H1 (cell line): ENCODE results near the gene ANO6. TPM values are rescaled to one million over a fixed set of nuclear protein-coding genes. Genes with fewer than 3 reads are reported as not detected.

Source experiments
- CTCF ChIA-PET: fragments of 300-600 bp; sonication (Branson Sonifier 250); formaldehyde crosslinking; loops from one replicate; lab custom pipeline; 2021; ENCODE audit not compliant: partially characterized antibody; lab: Charles Lee
- POLR2A ChIA-PET: fragments of 300-600 bp; sonication (Branson Sonifier 250); formaldehyde crosslinking; loops from one replicate; lab custom pipeline; 2021; ENCODE audit warnings: inconsistent platforms; ENCODE audit not compliant: partially characterized antibody; lab: Charles Lee
- DNase-seq, 2 experiments: peaks; one replicate each; pipeline versions ENCODE4 v3.0.0 to v3.0.0-alpha.2; 2010 to 2022; ENCODE audit warnings: low spot score in 2 of 2, low read depth in 1 of 2, mixed read lengths in 1 of 2
- FAIRE-seq: peaks from 2 replicates; lab custom pipeline; 2011; peaks lifted over from hg19 to GRCh38; lab: Jason Lieb, UNC
- H2AFZ ChIP-seq: 2 replicates; pipeline ENCODE4 v1.8.1; 2012; ENCODE audit warnings: low read length, inconsistent platforms
- H2AK5ac ChIP-seq: 2 replicates; pipeline ENCODE4 v1.6.1; 2013; ENCODE audit warnings: low read depth, low read length
- H2BK120ac ChIP-seq: replicated peaks from 2 replicates; pipeline ENCODE3; 2013; ENCODE audit warnings: low read depth, low read length, inconsistent platforms
- H2BK12ac ChIP-seq: 2 replicates; pipeline ENCODE4 v1.6.1; 2013; ENCODE audit warnings: low read depth, low read length
- H2BK15ac ChIP-seq: 2 replicates; pipeline ENCODE4 v1.6.1; 2013; ENCODE audit warnings: low read length
- H2BK20ac ChIP-seq: 2 replicates; pipeline ENCODE4 v1.6.1; 2013; ENCODE audit warnings: low read length
- H2BK5ac ChIP-seq: 2 replicates; pipeline ENCODE4 v1.6.1; 2013; ENCODE audit warnings: low read depth, low read length
- H3K14ac ChIP-seq: 2 replicates; pipeline ENCODE4 v1.6.1; 2013; ENCODE audit warnings: inconsistent platforms; ENCODE audit not compliant: insufficient read length
- H3K18ac ChIP-seq: 2 replicates; pipeline ENCODE4 v1.6.1; 2013; ENCODE audit warnings: low read length; ENCODE audit errors: extremely low read depth
- H3K23ac ChIP-seq: 2 replicates; pipeline ENCODE4 v1.6.1; 2013; ENCODE audit warnings: inconsistent platforms; ENCODE audit not compliant: insufficient read length
- H3K23me2 ChIP-seq: 2 replicates; pipeline ENCODE4 v1.6.1; 2013; ENCODE audit warnings: low read depth, low read length
- H3K27ac ChIP-seq: 2 replicates; pipeline ENCODE4 v1.6.1; 2011; ENCODE audit warnings: low read depth, low read length, inconsistent platforms
- H3K27me3 ChIP-seq, 4 experiments: replicated peaks in 1 of 4; 1 replicate in 1 of 4; 2 replicates in 3 of 4; pipeline versions ENCODE4 v1.6.1 to v1.8.1; 2011 to 2013; ENCODE audit warnings: low read length in 3 of 4, mild to moderate bottlenecking in 3 of 4, inconsistent platforms in 2 of 4, mixed read lengths in 2 of 4, moderate library complexity in 1 of 4; ENCODE audit not compliant: control insufficient read depth in 3 of 4, insufficient read depth in 3 of 4; ENCODE audit errors: extremely low read depth in 1 of 4
- H3K36me3 ChIP-seq, 4 experiments: 2 replicates each; pipeline versions ENCODE4 v1.6.1 to v1.8.1; 2011 to 2013; ENCODE audit warnings: mild to moderate bottlenecking in 4 of 4, low read length in 3 of 4, moderate library complexity in 2 of 4, control low read depth in 1 of 4, inconsistent platforms in 1 of 4; ENCODE audit not compliant: insufficient read depth in 4 of 4, control insufficient read depth in 2 of 4
- H3K4ac ChIP-seq: replicated peaks from 2 replicates; pipeline ENCODE3; 2013; ENCODE audit warnings: low read length, low read depth, mixed read lengths, inconsistent platforms; ENCODE audit not compliant: insufficient read length
- H3K4me1 ChIP-seq, 4 experiments: replicated peaks in 1 of 4; 1 replicate in 1 of 4; 2 replicates in 3 of 4; pipeline versions ENCODE4 v1.6.1 to v1.8.1; 2011 to 2013; ENCODE audit warnings: low read length in 3 of 4, inconsistent platforms in 2 of 4, mixed read lengths in 1 of 4; ENCODE audit not compliant: insufficient read depth in 4 of 4, control insufficient read depth in 3 of 4
- H3K4me2 ChIP-seq, 2 experiments: 2 replicates each; pipeline versions ENCODE4 v1.6.1 to v1.8.1; 2011 to 2013; ENCODE audit warnings: low read depth in 2 of 2, low read length in 2 of 2, control low read depth in 1 of 2, inconsistent platforms in 1 of 2, mild to moderate bottlenecking in 1 of 2; ENCODE audit not compliant: insufficient read depth in 1 of 2
- H3K4me3 ChIP-seq, 4 experiments: fragments of 200-600, 300-600 bp in 1 of 4; sonication (generic), shearing (Covaris generic), sonication (Bioruptor Twin) in 1 of 4; 2 replicates each; pipeline versions ENCODE4 v1.5.1 to v1.8.1; 2011 to 2016; ENCODE audit warnings: low read length in 4 of 4, low read depth in 3 of 4, control low read depth in 2 of 4, inconsistent platforms in 2 of 4, mild to moderate bottlenecking in 2 of 4, mixed read lengths in 1 of 4, moderate library complexity in 1 of 4; ENCODE audit not compliant: insufficient read depth in 2 of 4; ENCODE audit errors: extremely low read depth in 1 of 4
- H3K56ac ChIP-seq: replicated peaks from 2 replicates; pipeline ENCODE3; 2013; ENCODE audit warnings: low read depth, mild to moderate bottlenecking, mixed read lengths, low read length, inconsistent platforms; ENCODE audit not compliant: insufficient read length
- H3K79me1 ChIP-seq: 2 replicates; pipeline ENCODE4 v1.6.1; 2013; ENCODE audit warnings: low read depth, low read length, control low read depth
- H3K79me2 ChIP-seq, 2 experiments: 2 replicates each; pipeline versions ENCODE4 v1.6.1 to v1.8.1; 2012 to 2013; ENCODE audit warnings: low read length in 2 of 2, mild to moderate bottlenecking in 2 of 2, inconsistent platforms in 1 of 2; ENCODE audit not compliant: insufficient read depth in 2 of 2, control insufficient read depth in 1 of 2
- H3K9ac ChIP-seq, 4 experiments: replicated peaks in 1 of 4; 1 replicate in 1 of 4; 2 replicates in 3 of 4; pipeline versions ENCODE4 v1.6.1 to v1.8.1; 2011 to 2013; ENCODE audit warnings: low read depth in 3 of 4, low read length in 3 of 4, control low read depth in 2 of 4, mild to moderate bottlenecking in 2 of 4, moderate library complexity in 2 of 4, inconsistent platforms in 1 of 4; ENCODE audit errors: extremely low read depth in 1 of 4
- H3K9me3 ChIP-seq, 2 experiments: 2 replicates each; pipeline versions ENCODE4 v1.6.1 to v1.8.1; 2012 to 2013; ENCODE audit warnings: mild to moderate bottlenecking in 2 of 2, moderate library complexity in 2 of 2, control low read depth in 1 of 2, inconsistent platforms in 1 of 2, low read depth in 1 of 2, low read length in 1 of 2, mixed read lengths in 1 of 2; ENCODE audit not compliant: insufficient read depth in 2 of 2
- H4K20me1 ChIP-seq, 2 experiments: replicated peaks in 1 of 2; 2 replicates each; pipeline versions ENCODE3 to v1.8.1; 2011 to 2013; ENCODE audit warnings: inconsistent platforms in 2 of 2, low read length in 2 of 2, mild to moderate bottlenecking in 1 of 2; ENCODE audit not compliant: insufficient read depth in 2 of 2, control insufficient read depth in 1 of 2
- H4K5ac ChIP-seq: 2 replicates; pipeline ENCODE4 v1.6.1; 2013; ENCODE audit warnings: low read length, low read depth, mixed read lengths, inconsistent platforms; ENCODE audit not compliant: insufficient read length
- H4K8ac ChIP-seq: 2 replicates; pipeline ENCODE4 v1.8.0; 2013; ENCODE audit warnings: mild to moderate bottlenecking, moderate library complexity, low read length, inconsistent platforms; ENCODE audit not compliant: insufficient read depth; ENCODE audit errors: extremely low read depth
- H4K91ac ChIP-seq: replicated peaks from 2 replicates; pipeline ENCODE3; 2013; ENCODE audit warnings: low read length, mixed read lengths, inconsistent platforms; ENCODE audit not compliant: insufficient read length
- ASH2L ChIP-seq: fragments of 200-600, 300-600 bp; sonication (generic); IDR thresholded peaks from one replicate; pipeline ENCODE4 v1.7.1; 2017; ENCODE audit warnings: low read length
- BRCA1 ChIP-seq: IDR thresholded peaks from 2 replicates; pipeline ENCODE4 v1.6.1; 2012; ENCODE audit warnings: low read depth, low read length, improper control_type of control experiment
- CEBPB ChIP-seq: IDR thresholded peaks from 2 replicates; pipeline ENCODE4 v1.6.1; 2012; ENCODE audit warnings: low read depth, low read length
- CHD1 ChIP-seq: IDR thresholded peaks from 2 replicates; pipeline ENCODE4 v1.6.1; 2012; ENCODE audit warnings: low read depth, low read length, improper control_type of control experiment
- EGR1 ChIP-seq: IDR thresholded peaks from 2 replicates; pipeline ENCODE4 v1.6.1; 2011; ENCODE audit warnings: low read depth, low read length, borderline replicate concordance
- GABPA ChIP-seq: IDR thresholded peaks from 2 replicates; pipeline ENCODE4 v1.6.1; 2011; ENCODE audit warnings: mild to moderate bottlenecking, low read length, moderate library complexity, borderline replicate concordance; ENCODE audit not compliant: insufficient read depth
- HDAC2 ChIP-seq, 2 experiments: fragments of 300-600 bp in 1 of 2; sonication (generic) in 1 of 2; IDR thresholded peaks; 2 replicates each; pipeline ENCODE4 v1.6.1; 2011 to 2012; ENCODE audit warnings: low read depth in 2 of 2, low read length in 2 of 2, mild to moderate bottlenecking in 2 of 2, moderate library complexity in 2 of 2, borderline replicate concordance in 1 of 2, inconsistent platforms in 1 of 2
- HDAC6 ChIP-seq: IDR thresholded peaks from one replicate; pipeline ENCODE4 v1.7.1; 2012; ENCODE audit warnings: low read depth, mild to moderate bottlenecking, inconsistent platforms, low read length, moderate library complexity
- MAX ChIP-seq: IDR thresholded peaks from 2 replicates; pipeline ENCODE4 v1.6.1; 2012; ENCODE audit warnings: inconsistent platforms
- POLR2A ChIP-seq, 2 experiments: IDR thresholded peaks; 1 replicate in 1 of 2; 2 replicates in 1 of 2; pipeline ENCODE4 v1.6.1; 2011; ENCODE audit warnings: low read depth in 2 of 2, low read length in 2 of 2, mild to moderate bottlenecking in 2 of 2; ENCODE audit errors: control extremely low read depth in 1 of 2
- POLR2AphosphoS5 ChIP-seq: IDR thresholded peaks from 2 replicates; pipeline ENCODE4 v1.6.1; 2011; ENCODE audit warnings: low read depth, low read length
- RBBP5 ChIP-seq: IDR thresholded peaks from 2 replicates; pipeline ENCODE4 v1.7.1; 2012; ENCODE audit warnings: low read depth, mild to moderate bottlenecking, inconsistent platforms, low read length, moderate library complexity, borderline replicate concordance
- RNF2 ChIP-seq: fragments of 200-900, 300-1000 bp; sonication (generic); IDR thresholded peaks from 2 replicates; pipeline ENCODE4 v1.7.1; 2016; ENCODE audit warnings: borderline replicate concordance, low read depth, mild to moderate bottlenecking, antibody characterized with exemption, low read length; ENCODE audit not compliant: poor library complexity, severe bottlenecking; ENCODE audit errors: missing control alignments
- SUZ12 ChIP-seq: fragments of 200-600 bp; sonication (generic); IDR thresholded peaks from 2 replicates; pipeline ENCODE4 v1.6.1; 2012; ENCODE audit warnings: mild to moderate bottlenecking, inconsistent platforms, low read length, moderate library complexity, mixed read lengths
- YY1 ChIP-seq: IDR thresholded peaks from 2 replicates; pipeline ENCODE4 v1.6.1; 2011; ENCODE audit warnings: low read depth, mild to moderate bottlenecking, low read length
- WGBS, 2 experiments: shearing (Covaris generic) in 1 of 2; methylation state at CpG; one replicate each; pipeline versions ENCODE4 v1.1.6 to v1.1.7; 2013 to 2015; ENCODE audit warnings: low lambda C conversion rate in 2 of 2, mixed read lengths in 2 of 2, inconsistent platforms in 1 of 2, low coverage in 1 of 2, missing lambda C conversion rate in 1 of 2; ENCODE audit not compliant: insufficient replicate concordance in 2 of 2, insufficient coverage in 1 of 2, insufficient read length in 1 of 2; ENCODE audit errors: extremely low coverage in 1 of 2, missing lambda C conversion rate in 1 of 2; 5-methylcytosine and 5-hydroxymethylcytosine counted together
- polyA plus RNA-seq, 7 experiments: library from polyadenylated mRNA; depleted of rRNA in 3 of 7; stranded (reverse) in 5 of 7; unstranded in 2 of 7; fragments of >200 nt in 5 of 7; fragments of 200-250 nt in 2 of 7; gene quantifications; 1 replicate in 5 of 7; 2 replicates in 1 of 7; 4 replicates in 1 of 7; pipeline versions ENCODE4 v1.2.1 to v1.2.3, GENCODE V29; 2011 to 2013; ENCODE audit warnings: missing spikeins in 2 of 7, mixed read lengths in 2 of 7
- total RNA-seq: library from RNA; stranded (reverse); fragmentation: NEBNext Ultra II Directional; extraction: Animal tissue kit (Norgen Biotek cat#: 25700); gene quantifications from 2 replicates; pipeline ENCODE4 v1.2.1, GENCODE V29; 2021

ANO6 gene
- total and polyA plus RNA-seq, 2 of the 8 experiments (the other 6 are each of a cell fraction or from before 2014, with no cell fraction given), result 15.1 to 39.7 TPM

- H2BK12ac ChIP-seq, result no peak overlapping the region
- H3K36me3 ChIP-seq, result peaks cover 3 to 13% (median 5%) of the 10 kb centered on the region in 4 experiments; a peak in 6 of 8 replicates
- H3K14ac ChIP-seq, result no peak overlapping the region
- no peak overlapping the region for H2BK120ac ChIP-seq
- no peak overlapping the region for H3K18ac ChIP-seq
- no peak overlapping the region for H3K4me3 ChIP-seq
- no peak for DNase-seq
- no peak for FAIRE-seq
- H3K23me2 ChIP-seq, result no peaks in the 10 kb centered on the region
- no peak overlapping the region for H3K56ac ChIP-seq
- H3K27ac ChIP-seq, result no peak overlapping the region
- H3K79me2 ChIP-seq, result no peaks in the 10 kb centered on the region
- no peak overlapping the region for H2AFZ ChIP-seq
- ChIA-PET POLR2A (no interaction called here), CTCF (interaction anchor here (1.6 kb wide), 1 partner anchor 214 kb away, joined by 3 read pairs; no protein-coding TSS in a partner anchor)
- WGBS, 2 experiments, result 94% methylated on average over 4 of the region's 4 CpGs; no CpG with 5 or more reads in 1 of the 2 experiments
- no peaks in the 10 kb centered on the region for H3K4me1 ChIP-seq
- H2BK5ac ChIP-seq, result no peak overlapping the region
- H4K20me1 ChIP-seq, result no peaks in the 10 kb centered on the region
- no peak overlapping the region for H2AK5ac ChIP-seq
- H3K27me3 ChIP-seq, result no peaks in the 10 kb centered on the region
- H4K91ac ChIP-seq, result no peak overlapping the region
- no peaks in the 10 kb centered on the region for H3K79me1 ChIP-seq
- H4K5ac ChIP-seq, result no peak overlapping the region
- no peak overlapping the region for H3K4ac ChIP-seq
- no peak overlapping the region for H4K8ac ChIP-seq
- no peaks in the 10 kb centered on the region for H3K9me3 ChIP-seq
- H3K4me2 ChIP-seq, result no peak overlapping the region
- H2BK20ac ChIP-seq, result no peak overlapping the region
- H2BK15ac ChIP-seq, result no peak overlapping the region
- H3K9ac ChIP-seq, result no peak overlapping the region
- H3K23ac ChIP-seq, result no peak overlapping the region
- TF ChIP-seq HDAC2 (IDR thresholded peaks at IDR 0.05; ENCODE audit: borderline replicate concordance in 1 of 2, low read depth in 2 of 2, low read length in 2 of 2), result no peak
- TF ChIP-seq YY1, result no peak
- no peak for TF ChIP-seq BRCA1
- no peak for TF ChIP-seq POLR2A (IDR thresholded peaks at IDR 0.05; ENCODE audit: control extremely low read depth in 1 of 2, low read depth in 2 of 2, low read length in 2 of 2)
- no peak for TF ChIP-seq RNF2
- no peak for TF ChIP-seq RBBP5
- TF ChIP-seq ASH2L, result no peak
- no peak for TF ChIP-seq HDAC6
- TF ChIP-seq GABPA, result no peak
- no peak for TF ChIP-seq CHD1
- no peak for TF ChIP-seq MAX
- no peak for TF ChIP-seq POLR2AphosphoS5
- TF ChIP-seq CEBPB, result no peak
- no peak for TF ChIP-seq EGR1
- no peak for TF ChIP-seq SUZ12
These were observed 182.7 kb downstream of the ANO6 start for GRCh38 chr12:45398552-45398951.
